Measurements from ENCODE around the gene TSPAN14. TPM values are rescaled to one million over a fixed set of nuclear protein-coding genes. Genes with fewer than 3 reads are reported as not detected.

TSPAN14 gene
- total and polyA plus RNA-seq, 2 of the 8 experiments (the other 6 are each of a cell fraction or from before 2014, with no cell fraction given) = 47.4 to 57.8 TPM

DNA sequence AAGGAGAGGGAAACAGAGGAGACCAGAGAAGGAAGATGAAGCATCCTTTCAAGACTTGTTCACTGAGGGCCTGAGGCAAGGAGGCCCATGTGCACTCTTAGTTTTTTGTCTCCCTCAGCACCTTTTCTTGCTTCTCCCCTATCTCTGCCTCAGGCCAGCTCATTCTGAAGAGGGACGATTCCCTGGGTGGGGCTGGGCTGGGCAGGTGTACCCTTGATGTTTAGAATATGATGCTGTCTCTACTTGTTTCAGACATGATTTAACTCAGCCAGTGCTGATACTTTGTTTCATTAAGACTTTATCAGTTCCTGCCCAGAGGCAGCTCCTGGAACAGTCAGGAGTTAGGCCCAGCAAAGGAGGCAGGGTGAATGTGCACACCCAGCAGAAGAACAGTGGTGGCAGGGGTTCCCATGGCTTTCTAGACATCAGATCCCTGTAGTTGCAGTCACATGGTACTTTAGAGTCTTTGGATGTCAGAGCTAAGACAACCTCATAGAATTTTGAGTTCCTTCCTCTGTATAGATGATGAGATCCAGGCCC, 42.4 kb upstream of the TSPAN14 start (continued):
- TF ChIP-seq, protein P1, sequence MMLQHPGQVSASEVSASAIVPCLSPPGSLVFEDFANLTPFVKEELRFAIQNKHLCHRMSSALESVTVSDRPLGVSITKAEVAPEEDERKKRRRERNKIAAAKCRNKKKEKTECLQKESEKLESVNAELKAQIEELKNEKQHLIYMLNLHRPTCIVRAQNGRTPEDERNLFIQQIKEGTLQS (IDR thresholded peaks at IDR 0.05; ENCODE audit: insufficient read depth, low read depth, low read length) = no peak
- TF ChIP-seq RNF2 (IDR thresholded peaks at IDR 0.05; ENCODE audit: borderline replicate concordance, low read depth, low read length, missing control alignments, poor library complexity, severe bottlenecking) = no peak
